ENCODE measurements around the gene SIK3.
"Not testable (repeated sequence)": the region's sequence is repeated elsewhere in the genome, so short reads cannot be mapped to it uniquely, and the experiment has no call there.

Gene SIK3

GRCh38 chr11:117098269-117099232 is at the start of gene SIK3:
TSS of gene SIK3 (minus strand) at chr11:117098428. CDS start at chr11:117098415, 13 bp downstream.
- H3K36me3 Mint-ChIP-seq = no peaks in the 10 kb centered on the region
- H3K4me3 Mint-ChIP-seq = peak within 1 kb of the TSS; percentile 98
- peak within 1 kb of the TSS; percentile 100 for H3K27ac Mint-ChIP-seq
- peaks cover 49% of the 10 kb centered on the region for H3K4me1 Mint-ChIP-seq (ENCODE audit: low read depth)
- no peaks in the 10 kb centered on the region for H3K9me3 Mint-ChIP-seq (ENCODE audit: low read depth)
- H3K27me3 Mint-ChIP-seq = no peaks in the 10 kb centered on the region

- Mint-ChIP-seq H3K36me3 (peaks cover 2% of the 10 kb centered on the region), H3K27me3 (no peaks in the 10 kb centered on the region), H3K27ac (no peak overlapping the region), H3K4me1 (ENCODE audit: low read depth) (peaks cover 60% of the 10 kb centered on the region), H3K4me3 (peak overlapping the region; percentile 100), H3K9me3 (ENCODE audit: low read depth) (no peaks in the 10 kb centered on the region)
These were observed 48.3 kb upstream of the SIK3 start for GRCh38 chr11:117146521-117146920.

GRCh38 chr11:117145393-117145761 is 47.1 kb upstream of the SIK3 start:
- H3K36me3 Mint-ChIP-seq = peaks cover 2% of the 10 kb centered on the region
- peak overlapping the region; percentile 100 for H3K4me3 Mint-ChIP-seq
- H3K27ac Mint-ChIP-seq = peak overlapping the region; percentile 92
- no peaks in the 10 kb centered on the region for H3K9me3 Mint-ChIP-seq (ENCODE audit: low read depth)
- peaks cover 54% of the 10 kb centered on the region for H3K4me1 Mint-ChIP-seq (ENCODE audit: low read depth)
- H3K27me3 Mint-ChIP-seq = no peaks in the 10 kb centered on the region

GRCh38 chr11:117144477-117145392 is 46.5 kb upstream of the SIK3 start:
- Mint-ChIP-seq H3K4me3 (peak overlapping the region; percentile 100), H3K4me1 (ENCODE audit: low read depth) (peaks cover 49% of the 10 kb centered on the region), H3K27me3 (peaks cover 4% of the 10 kb centered on the region), H3K9me3 (ENCODE audit: low read depth) (no peaks in the 10 kb centered on the region), H3K36me3 (peaks cover 2% of the 10 kb centered on the region), H3K27ac (peak overlapping the region; percentile 92)

GRCh38 chr11:117143871-117144476 is 45.7 kb upstream of the SIK3 start, which contains the start of gene PAFAH1B2:
TSS of gene PAFAH1B2 (plus strand) at chr11:117144287. CDS start at chr11:117152448, 8,161 bp downstream.
- peaks cover 2% of the 10 kb centered on the region for H3K36me3 Mint-ChIP-seq
- peaks cover 45% of the 10 kb centered on the region for H3K4me1 Mint-ChIP-seq (ENCODE audit: low read depth)
- peak within 1 kb of the TSS; percentile 100 for H3K4me3 Mint-ChIP-seq
- no peaks in the 10 kb centered on the region for H3K9me3 Mint-ChIP-seq (ENCODE audit: low read depth)
- peaks cover 6% of the 10 kb centered on the region for H3K27me3 Mint-ChIP-seq
- H3K27ac Mint-ChIP-seq = peak within 1 kb of the TSS; percentile 97

- Mint-ChIP-seq H3K27ac (peak overlapping the region; percentile 97), H3K36me3 (peaks cover 2% of the 10 kb centered on the region), H3K9me3 (ENCODE audit: low read depth) (no peaks in the 10 kb centered on the region), H3K27me3 (peaks cover 6% of the 10 kb centered on the region), H3K4me1 (ENCODE audit: low read depth) (peaks cover 43% of the 10 kb centered on the region), H3K4me3 (peak overlapping the region; percentile 96)
These were observed 45.2 kb upstream of the SIK3 start for GRCh38 chr11:117143390-117143789.

- H3K36me3 Mint-ChIP-seq; H3K9me3 Mint-ChIP-seq (ENCODE audit: low read depth); H3K4me1 Mint-ChIP-seq (ENCODE audit: low read depth); H3K27ac Mint-ChIP-seq; H3K4me3 Mint-ChIP-seq; H3K27me3 Mint-ChIP-seq: not testable (repeated sequence)
These were observed 39.2 kb upstream of the SIK3 start for GRCh38 chr11:117137223-117138086.

- H3K4me1 Mint-ChIP-seq (ENCODE audit: low read depth); H3K4me3 Mint-ChIP-seq; H3K27me3 Mint-ChIP-seq; H3K36me3 Mint-ChIP-seq; H3K9me3 Mint-ChIP-seq (ENCODE audit: low read depth); H3K27ac Mint-ChIP-seq: not testable (repeated sequence)
These were observed 36.8 kb upstream of the SIK3 start for GRCh38 chr11:117134979-117135378.

- H3K36me3 Mint-ChIP-seq = no peaks in the 10 kb centered on the region
- no peaks in the 10 kb centered on the region for H3K4me1 Mint-ChIP-seq (ENCODE audit: low read depth)
These were observed 36.2 kb upstream of the SIK3 start for GRCh38 chr11:117134431-117134830.

GRCh38 chr11:117130879-117131278 is 32.7 kb upstream of the SIK3 start:
- H3K4me1 Mint-ChIP-seq (ENCODE audit: low read depth) = no peaks in the 10 kb centered on the region
- no peaks in the 10 kb centered on the region for H3K36me3 Mint-ChIP-seq
- peaks cover 2% of the 10 kb centered on the region for H3K27me3 Mint-ChIP-seq
- H3K9me3 Mint-ChIP-seq (ENCODE audit: low read depth) = no peaks in the 10 kb centered on the region
- H3K4me3 Mint-ChIP-seq = no peak overlapping the region
- H3K27ac Mint-ChIP-seq = no peak overlapping the region

More at GRCh38 chr11:117134431-117134830, 36.2 kb upstream of the SIK3 start:
- no peak overlapping the region for H3K27ac Mint-ChIP-seq
- H3K27me3 Mint-ChIP-seq = no peaks in the 10 kb centered on the region
- H3K4me3 Mint-ChIP-seq = no peak overlapping the region
- no peaks in the 10 kb centered on the region for H3K9me3 Mint-ChIP-seq (ENCODE audit: low read depth)

GRCh38 chr11:117130396-117130795 is 32.2 kb upstream of the SIK3 start:
- H3K4me3 Mint-ChIP-seq; H3K27ac Mint-ChIP-seq; H3K27me3 Mint-ChIP-seq; H3K36me3 Mint-ChIP-seq; H3K4me1 Mint-ChIP-seq (ENCODE audit: low read depth); H3K9me3 Mint-ChIP-seq (ENCODE audit: low read depth): not testable (repeated sequence)

- Mint-ChIP-seq H3K4me1 (ENCODE audit: low read depth) (no peaks in the 10 kb centered on the region), H3K9me3 (ENCODE audit: low read depth) (no peaks in the 10 kb centered on the region), H3K27ac (no peak overlapping the region)
These were observed 30.1 kb upstream of the SIK3 start for GRCh38 chr11:117128289-117128688.

GRCh38 chr11:117127171-117127901 is 29.1 kb upstream of the SIK3 start:
- Mint-ChIP-seq H3K4me3 (no peak overlapping the region), H3K9me3 (ENCODE audit: low read depth) (no peaks in the 10 kb centered on the region), H3K27me3 (peaks cover 2% of the 10 kb centered on the region), H3K27ac (no peak overlapping the region), H3K36me3 (no peaks in the 10 kb centered on the region), H3K4me1 (ENCODE audit: low read depth) (no peaks in the 10 kb centered on the region)

More at GRCh38 chr11:117128289-117128688, 30.1 kb upstream of the SIK3 start:
- peaks cover 2% of the 10 kb centered on the region for H3K27me3 Mint-ChIP-seq
- H3K4me3 Mint-ChIP-seq = no peak overlapping the region
- no peaks in the 10 kb centered on the region for H3K36me3 Mint-ChIP-seq
